Measurements from ENCODE around the gene PTP4A1.
A peak's percentile ranks its signal among the peaks of the same experiment; 100 is the strongest.

The PTP4A1 gene

GRCh38 chr6:63598049-63599036 is 26.1 kb downstream of the PTP4A1 start:
- Histone ChIP-seq H3K4me1 (ENCODE audit: control insufficient read depth, insufficient read depth, low read length) (no peaks in the 10 kb centered on the region), H3K4me3 (ENCODE audit: low read length) (peak overlapping the region; percentile 85), H3K36me3 (ENCODE audit: control insufficient read depth, insufficient read depth, low read length) (no peaks in the 10 kb centered on the region), H3K27ac (ENCODE audit: low read depth, low read length) (no peak overlapping the region), H3K27me3 (ENCODE audit: control insufficient read depth, insufficient read depth, low read length) (no peaks in the 10 kb centered on the region), H3K9ac (ENCODE audit: low read length) (no peak overlapping the region)

DNA sequence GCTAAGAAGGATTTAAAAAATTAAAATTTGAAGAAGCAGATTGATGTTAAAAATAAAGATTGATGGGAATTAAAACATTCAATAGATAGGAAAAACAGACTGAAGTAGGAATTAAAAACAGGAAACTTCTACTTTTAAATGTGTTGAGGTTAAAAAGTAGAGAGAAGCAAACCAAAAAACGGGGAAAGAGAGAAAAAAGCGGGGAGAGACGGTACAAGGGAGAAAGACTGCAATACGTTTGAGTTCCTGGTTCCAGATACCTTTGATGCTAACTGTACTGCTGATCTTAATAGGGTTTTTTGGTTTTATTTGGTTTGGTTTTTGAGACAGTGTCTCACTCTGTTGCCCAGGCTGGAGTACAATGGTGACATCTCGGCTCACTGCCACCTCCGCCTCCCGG is 27.0 kb downstream of the PTP4A1 start:
- Histone ChIP-seq H3K27ac (ENCODE audit: low read depth, low read length) (no peak overlapping the region), H3K27me3 (ENCODE audit: control insufficient read depth, insufficient read depth, low read length) (no peaks in the 10 kb centered on the region), H3K4me3 (ENCODE audit: low read length) (no peak overlapping the region), H3K9ac (ENCODE audit: low read length) (no peak overlapping the region), H3K36me3 (ENCODE audit: control insufficient read depth, insufficient read depth, low read length) (no peaks in the 10 kb centered on the region), H3K4me1 (ENCODE audit: control insufficient read depth, insufficient read depth, low read length) (no peaks in the 10 kb centered on the region)

- H3K9ac ChIP-seq (ENCODE audit: low read length) = no peak overlapping the region
- no peaks in the 10 kb centered on the region for H3K27me3 ChIP-seq (ENCODE audit: control insufficient read depth, insufficient read depth, low read length)
- H3K4me3 ChIP-seq (ENCODE audit: low read length) = no peak overlapping the region
- no peak overlapping the region for H3K27ac ChIP-seq (ENCODE audit: low read depth, low read length)
- H3K4me1 ChIP-seq (ENCODE audit: control insufficient read depth, insufficient read depth, low read length) = no peaks in the 10 kb centered on the region
- no peaks in the 10 kb centered on the region for H3K36me3 ChIP-seq (ENCODE audit: control insufficient read depth, insufficient read depth, low read length)
Observed at GRCh38 chr6:63600136-63600535, 27.9 kb downstream of the PTP4A1 start.

- no peaks in the 10 kb centered on the region for H3K27me3 ChIP-seq (ENCODE audit: control insufficient read depth, insufficient read depth, low read length)
- no peak overlapping the region for H3K27ac ChIP-seq (ENCODE audit: low read depth, low read length)
- H3K36me3 ChIP-seq (ENCODE audit: control insufficient read depth, insufficient read depth, low read length) = no peaks in the 10 kb centered on the region
- no peaks in the 10 kb centered on the region for H3K4me1 ChIP-seq (ENCODE audit: control insufficient read depth, insufficient read depth, low read length)
- no peak overlapping the region for H3K4me3 ChIP-seq (ENCODE audit: low read length)
- no peak overlapping the region for H3K9ac ChIP-seq (ENCODE audit: low read length)
Observed at GRCh38 chr6:63609231-63609630, 37.0 kb downstream of the PTP4A1 start.

DNA sequence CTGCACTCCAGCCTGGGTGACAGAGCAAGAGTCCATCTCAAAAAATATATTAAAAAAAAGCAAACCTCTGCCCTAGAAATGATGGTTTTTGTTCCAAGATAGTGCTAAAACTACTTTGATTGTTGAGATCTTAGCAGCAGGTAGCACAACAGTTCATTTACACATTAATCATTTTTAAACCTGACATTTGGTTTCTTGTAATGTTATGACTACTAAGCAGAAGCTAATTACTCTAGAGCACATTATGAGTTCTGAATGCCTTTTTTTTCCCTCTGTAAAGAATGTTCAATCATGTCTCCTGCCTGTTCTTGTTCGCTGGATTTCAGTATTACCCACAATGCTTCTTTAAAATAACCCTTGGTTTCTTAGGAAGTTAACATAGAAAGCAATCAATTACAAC is 38.7 kb downstream of the PTP4A1 start:
- Histone ChIP-seq H3K4me3 (ENCODE audit: low read length) (no peak overlapping the region), H3K4me1 (ENCODE audit: control insufficient read depth, insufficient read depth, low read length) (no peaks in the 10 kb centered on the region), H3K27ac (ENCODE audit: low read depth, low read length) (no peak overlapping the region), H3K9ac (ENCODE audit: low read length) (no peak overlapping the region), H3K27me3 (ENCODE audit: control insufficient read depth, insufficient read depth, low read length) (no peaks in the 10 kb centered on the region), H3K36me3 (ENCODE audit: control insufficient read depth, insufficient read depth, low read length) (no peaks in the 10 kb centered on the region)

- H3K36me3 ChIP-seq (ENCODE audit: control insufficient read depth, insufficient read depth, low read length) = no peaks in the 10 kb centered on the region
- H3K4me1 ChIP-seq (ENCODE audit: control insufficient read depth, insufficient read depth, low read length) = no peaks in the 10 kb centered on the region
- H3K9ac ChIP-seq (ENCODE audit: low read length) = no peak overlapping the region
- no peak overlapping the region for H3K27ac ChIP-seq (ENCODE audit: low read depth, low read length)
- no peak overlapping the region for H3K4me3 ChIP-seq (ENCODE audit: low read length)
- H3K27me3 ChIP-seq (ENCODE audit: control insufficient read depth, insufficient read depth, low read length) = no peaks in the 10 kb centered on the region
Observed at GRCh38 chr6:63611560-63611959, 39.3 kb downstream of the PTP4A1 start.

DNA sequence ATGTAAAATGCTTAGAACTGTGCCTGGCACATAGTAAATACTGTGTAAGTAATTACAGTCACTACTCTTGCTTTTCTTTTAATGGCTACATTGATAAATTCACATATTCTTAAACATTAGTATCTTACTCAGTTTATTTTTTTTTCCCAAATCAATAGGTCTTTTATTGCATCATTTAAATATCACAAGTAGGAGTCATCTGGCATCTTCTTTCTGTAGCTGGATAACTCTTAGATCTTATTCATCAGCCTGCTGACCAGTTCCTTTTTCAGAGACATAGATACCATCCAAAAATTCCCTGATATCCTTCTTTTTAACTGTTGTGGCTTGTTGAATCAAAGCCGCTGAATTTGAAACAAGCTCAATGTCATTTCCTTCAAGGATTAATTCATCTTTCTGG is 43.3 kb downstream of the PTP4A1 start:
- Histone ChIP-seq H3K4me1 (ENCODE audit: control insufficient read depth, insufficient read depth, low read length) (no peaks in the 10 kb centered on the region), H3K9ac (ENCODE audit: low read length) (no peak overlapping the region), H3K4me3 (ENCODE audit: low read length) (no peak overlapping the region), H3K27ac (ENCODE audit: low read depth, low read length) (no peak overlapping the region), H3K27me3 (ENCODE audit: control insufficient read depth, insufficient read depth, low read length) (no peaks in the 10 kb centered on the region), H3K36me3 (ENCODE audit: control insufficient read depth, insufficient read depth, low read length) (no peaks in the 10 kb centered on the region)
